Neural progenitor cell (in vitro differentiated cells): ENCODE measurements around the gene C13orf42. TPM values are rescaled to one million over a fixed set of nuclear protein-coding genes. Genes with fewer than 3 reads are reported as not detected.

ENCODE experiments used
- DNase-seq: peaks from one replicate; pipeline ENCODE4 v3.0.0-alpha.2; 2016; ENCODE audit warnings: low spot score
- H2AFZ ChIP-seq: fragments of 200-600 bp; sonication (generic); replicated peaks from 2 replicates; pipeline ENCODE4 v1.6.1; 2016; ENCODE audit warnings: antibody characterized with exemption
- H3F3A ChIP-seq: fragments of 200-600 bp; sonication (generic); 2 replicates; pipeline ENCODE4 v1.6.1; 2016; ENCODE audit warnings: antibody characterized with exemption, low read depth
- H3K27ac ChIP-seq: fragments of 200-600 bp; sonication (generic); 2 replicates; pipeline ENCODE4 v1.5.1; 2016; ENCODE audit warnings: mild to moderate bottlenecking
- H3K27me3 ChIP-seq: fragments of 200-600 bp; sonication (generic); 2 replicates; pipeline ENCODE4 v1.6.1; 2016; ENCODE audit warnings: mild to moderate bottlenecking, moderate library complexity
- H3K36me3 ChIP-seq: fragments of 200-600 bp; sonication (generic); 2 replicates; pipeline ENCODE4 v1.5.1; 2016
- H3K4me1 ChIP-seq: fragments of 200-600 bp; sonication (generic); 2 replicates; pipeline ENCODE4 v1.6.1; 2016; ENCODE audit warnings: mixed run types
- H3K4me2 ChIP-seq: fragments of 200-600 bp; sonication (generic); 2 replicates; pipeline ENCODE4 v1.6.1; 2016
- H3K4me3 ChIP-seq: fragments of 200-600 bp; sonication (generic); 2 replicates; pipeline ENCODE4 v1.5.1; 2016
- H3K79me2 ChIP-seq: fragments of 200-600 bp; sonication (generic); 2 replicates; pipeline ENCODE4 v1.6.1; 2016; ENCODE audit warnings: low read depth
- H3K9ac ChIP-seq: fragments of 200-600 bp; sonication (generic); 2 replicates; pipeline ENCODE4 v1.6.1; 2016
- H3K9me3 ChIP-seq: fragments of 200-600 bp; sonication (generic); 2 replicates; pipeline ENCODE4 v1.5.1; 2016; ENCODE audit warnings: low read depth
- H4K20me1 ChIP-seq: fragments of 200-600 bp; sonication (generic); 2 replicates; pipeline ENCODE4 v1.6.1; 2016; ENCODE audit warnings: low read depth
- H3K27ac Mint-ChIP-seq: 3 replicates; pipeline ENCODE4 v1.8.0; 2021; ENCODE audit warnings: mixed read lengths
- H3K27me3 Mint-ChIP-seq: 2 replicates; pipeline ENCODE4 v1.8.0; 2022; ENCODE audit warnings: low read depth, mild to moderate bottlenecking, inconsistent platforms, moderate library complexity, mixed read lengths; ENCODE audit not compliant: insufficient read depth
- H3K36me3 Mint-ChIP-seq: 3 replicates; pipeline ENCODE4 v1.8.0; 2021; ENCODE audit warnings: mixed read lengths
- H3K4me1 Mint-ChIP-seq: 3 replicates; pipeline ENCODE4 v1.8.0; 2021; ENCODE audit warnings: mixed read lengths
- H3K4me3 Mint-ChIP-seq: 3 replicates; pipeline ENCODE4 v1.8.0; 2021; ENCODE audit warnings: mild to moderate bottlenecking, moderate library complexity, mixed read lengths
- H3K9me3 Mint-ChIP-seq: 3 replicates; pipeline ENCODE4 v1.8.0; 2020; ENCODE audit warnings: mixed read lengths
- EZH2 ChIP-seq: fragments of 200-600 bp; sonication (generic); IDR thresholded peaks from 2 replicates; pipeline ENCODE4 v1.6.1; 2017; ENCODE audit warnings: antibody characterized with exemption, mild to moderate bottlenecking, moderate library complexity
- EZH2phosphoT487 ChIP-seq: fragments of 200-600 bp; sonication (generic); IDR thresholded peaks from 2 replicates; pipeline ENCODE4 v1.6.1; 2017; ENCODE audit warnings: antibody characterized with exemption
- total RNA-seq: library from RNA; depleted of rRNA; stranded (reverse); fragments of >200 nt; gene quantifications from 2 replicates; pipeline ENCODE4 v1.2.3, GENCODE V29; 2015; ENCODE audit warnings: low replicate concordance
- TF ChIP-seq, protein P1 (sequence below): fragments of 200-600 bp; sonication (generic); IDR thresholded peaks from 2 replicates; pipeline ENCODE4 v1.5.1; 2017; ENCODE audit warnings: antibody characterized with exemption, mild to moderate bottlenecking

C13orf42 gene
- total RNA-seq, 1 donor from 2014 or later, result 0.65 TPM

DNA sequence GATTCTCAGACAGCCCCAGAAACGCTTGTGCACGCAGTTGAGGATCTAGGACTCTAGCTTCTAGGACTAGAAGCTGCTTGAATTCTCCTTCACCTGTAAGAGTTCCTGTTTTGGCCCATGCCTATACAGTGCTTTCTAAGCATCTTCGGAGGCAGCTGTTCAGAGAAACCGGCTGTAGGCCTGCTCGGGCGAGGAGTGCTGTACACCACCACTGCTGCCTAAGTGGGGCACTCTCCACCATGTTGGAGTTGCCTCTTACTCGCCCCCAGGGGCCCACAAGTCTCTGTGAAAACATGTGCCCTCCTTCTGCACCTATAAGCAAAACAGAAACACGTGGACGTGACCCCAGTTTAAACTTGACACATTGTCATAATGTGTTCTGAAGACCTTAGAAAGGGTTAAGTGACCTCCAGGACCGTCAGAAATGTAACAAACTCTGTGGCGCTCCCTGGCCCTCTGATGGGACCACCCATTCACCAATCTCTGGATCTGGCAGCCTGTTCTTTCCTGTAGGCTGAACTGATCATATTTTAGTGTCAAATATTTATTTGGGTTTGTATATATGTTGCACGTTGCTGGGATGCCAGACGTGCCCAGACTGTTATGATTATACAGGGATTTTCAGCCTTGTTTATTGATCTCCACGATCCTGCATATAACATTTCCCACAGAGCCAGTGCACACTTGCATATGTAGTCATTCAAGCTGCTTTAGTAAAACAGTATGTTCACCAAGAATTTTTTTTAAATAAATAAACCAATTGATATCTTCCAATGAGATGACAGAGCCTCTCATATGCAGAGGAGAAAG lies 60.8 kb downstream of the C13orf42 start:
- H3K9me3 Mint-ChIP-seq, result peaks cover 2% of the 10 kb centered on the region
- no peaks in the 10 kb centered on the region for H3K27me3 ChIP-seq
- no peaks in the 10 kb centered on the region for H3K36me3 ChIP-seq
- H3K79me2 ChIP-seq, result no peaks in the 10 kb centered on the region
- H3K4me3 Mint-ChIP-seq, result no peak overlapping the region
- H3K4me3 ChIP-seq, result no peak overlapping the region
- no peak for TF ChIP-seq EZH2phosphoT487
- no peak for TF ChIP-seq EZH2
- TF ChIP-seq, protein P1, sequence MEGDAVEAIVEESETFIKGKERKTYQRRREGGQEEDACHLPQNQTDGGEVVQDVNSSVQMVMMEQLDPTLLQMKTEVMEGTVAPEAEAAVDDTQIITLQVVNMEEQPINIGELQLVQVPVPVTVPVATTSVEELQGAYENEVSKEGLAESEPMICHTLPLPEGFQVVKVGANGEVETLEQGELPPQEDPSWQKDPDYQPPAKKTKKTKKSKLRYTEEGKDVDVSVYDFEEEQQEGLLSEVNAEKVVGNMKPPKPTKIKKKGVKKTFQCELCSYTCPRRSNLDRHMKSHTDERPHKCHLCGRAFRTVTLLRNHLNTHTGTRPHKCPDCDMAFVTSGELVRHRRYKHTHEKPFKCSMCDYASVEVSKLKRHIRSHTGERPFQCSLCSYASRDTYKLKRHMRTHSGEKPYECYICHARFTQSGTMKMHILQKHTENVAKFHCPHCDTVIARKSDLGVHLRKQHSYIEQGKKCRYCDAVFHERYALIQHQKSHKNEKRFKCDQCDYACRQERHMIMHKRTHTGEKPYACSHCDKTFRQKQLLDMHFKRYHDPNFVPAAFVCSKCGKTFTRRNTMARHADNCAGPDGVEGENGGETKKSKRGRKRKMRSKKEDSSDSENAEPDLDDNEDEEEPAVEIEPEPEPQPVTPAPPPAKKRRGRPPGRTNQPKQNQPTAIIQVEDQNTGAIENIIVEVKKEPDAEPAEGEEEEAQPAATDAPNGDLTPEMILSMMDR, result no peak
- H3K4me1 ChIP-seq, result peaks cover 3% of the 10 kb centered on the region
- H4K20me1 ChIP-seq, result no peaks in the 10 kb centered on the region
- H3K4me2 ChIP-seq, result peak overlapping the region; percentile 10
- no peaks in the 10 kb centered on the region for H3F3A ChIP-seq
- no peak overlapping the region for H3K27ac Mint-ChIP-seq
- no peak overlapping the region for H3K9ac ChIP-seq
- H3K9me3 ChIP-seq, result no peaks in the 10 kb centered on the region
- no peak overlapping the region for H3K27ac ChIP-seq
- H3K4me1 Mint-ChIP-seq, result peaks cover 7% of the 10 kb centered on the region
- H3K27me3 Mint-ChIP-seq, result peaks cover 2% of the 10 kb centered on the region
- no peak for DNase-seq
- peak overlapping the region; percentile 58 for H2AFZ ChIP-seq
- H3K36me3 Mint-ChIP-seq, result no peaks in the 10 kb centered on the region

DNA sequence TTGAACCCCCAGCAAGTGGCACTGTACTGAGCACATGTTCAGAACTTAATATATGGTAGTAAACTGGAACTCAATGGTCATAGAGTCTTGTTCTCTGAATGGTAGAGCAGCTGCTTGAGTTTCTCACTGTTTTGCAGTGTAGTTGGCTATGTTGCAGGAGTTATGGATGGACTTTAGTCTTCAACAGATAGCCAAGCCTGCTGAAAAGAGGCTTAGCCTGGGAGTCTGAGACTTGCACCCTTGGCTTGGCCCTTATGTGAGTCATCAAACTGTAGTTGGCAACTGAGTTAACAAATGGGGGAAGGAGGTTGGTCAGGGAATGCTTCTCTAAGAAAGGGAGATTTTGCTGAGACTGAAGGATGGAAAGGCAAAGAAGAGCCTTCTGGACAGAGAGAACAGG lies 62.5 kb downstream of the C13orf42 start:
- Histone ChIP-seq H3K9ac (no peak overlapping the region), H4K20me1 (no peaks in the 10 kb centered on the region), H3K9me3 (no peaks in the 10 kb centered on the region), H3K36me3 (no peaks in the 10 kb centered on the region), H3F3A (no peaks in the 10 kb centered on the region), H3K27ac (no peak overlapping the region), H3K4me3 (no peak overlapping the region), H2AFZ (no peak overlapping the region), H3K27me3 (no peaks in the 10 kb centered on the region), H3K4me1 (peaks cover 3% of the 10 kb centered on the region), H3K79me2 (no peaks in the 10 kb centered on the region), H3K4me2 (no peak overlapping the region)
- H3K4me1 Mint-ChIP-seq, result peaks cover 6% of the 10 kb centered on the region
- H3K27me3 Mint-ChIP-seq, result peaks cover 2% of the 10 kb centered on the region
- DNase-seq, result no peak
- H3K9me3 Mint-ChIP-seq, result peaks cover 2% of the 10 kb centered on the region
- H3K36me3 Mint-ChIP-seq, result no peaks in the 10 kb centered on the region
- H3K27ac Mint-ChIP-seq, result no peak overlapping the region
- no peak for TF ChIP-seq EZH2phosphoT487
- TF ChIP-seq, protein P1, result no peak
- TF ChIP-seq EZH2, result no peak
- H3K4me3 Mint-ChIP-seq, result no peak overlapping the region

DNA sequence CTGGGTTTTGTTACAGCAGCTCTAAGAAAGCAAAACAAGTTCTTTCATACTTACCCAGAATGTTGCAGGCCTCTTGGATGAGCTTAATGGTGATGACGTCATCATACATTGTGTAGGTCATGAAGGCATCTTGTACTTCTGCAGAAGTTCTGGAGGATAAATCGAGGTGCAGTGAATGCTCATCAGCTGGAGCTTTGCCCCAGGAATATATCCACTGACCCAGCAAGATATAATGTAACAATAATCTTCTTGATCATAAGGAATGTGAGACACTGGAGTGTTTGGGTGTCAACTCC lies 63.0 kb downstream of the C13orf42 start:
- H3K36me3 Mint-ChIP-seq, result no peaks in the 10 kb centered on the region

More for the DNA sequence above, 63.0 kb downstream of the C13orf42 start:
- H3K27ac Mint-ChIP-seq, result no peak overlapping the region
- H3K27me3 Mint-ChIP-seq, result peaks cover 2% of the 10 kb centered on the region
- Histone ChIP-seq H3F3A (no peaks in the 10 kb centered on the region), H3K9ac (no peak overlapping the region), H3K79me2 (no peaks in the 10 kb centered on the region), H3K9me3 (no peaks in the 10 kb centered on the region), H3K4me1 (peaks cover 3% of the 10 kb centered on the region), H3K4me2 (no peak overlapping the region), H2AFZ (no peak overlapping the region), H3K4me3 (no peak overlapping the region), H3K27me3 (no peaks in the 10 kb centered on the region), H3K27ac (no peak overlapping the region), H4K20me1 (no peaks in the 10 kb centered on the region), H3K36me3 (no peaks in the 10 kb centered on the region)
- peaks cover 11% of the 10 kb centered on the region for H3K4me1 Mint-ChIP-seq
- TF ChIP-seq, protein P1, result no peak
- TF ChIP-seq EZH2phosphoT487, result no peak
- no peak for TF ChIP-seq EZH2
- peaks cover 2% of the 10 kb centered on the region for H3K9me3 Mint-ChIP-seq
- no peak overlapping the region for H3K4me3 Mint-ChIP-seq
- no peak for DNase-seq
